Activated CD4-positive, alpha-beta T cell treated with anti-CD3 and anti-CD28 coated beads for 36 hours (primary cell): Measurements from ENCODE around the gene ZNF816. TPM values are rescaled to one million over a fixed set of nuclear protein-coding genes. Genes with fewer than 3 reads are reported as not detected.
"Not testable (repeated sequence)": the region's sequence is repeated elsewhere in the genome, so short reads cannot be mapped to it uniquely, and the experiment has no call there.

Source experiments
- ATAC-seq: fragments of 200-7000 bp; cut with Tn5 transposase; one replicate; pipeline ENCODE4 v1.10.0; 2021; ENCODE audit warnings: mild to moderate bottlenecking, moderate library complexity
- CTCF ChIA-PET: fragments of 350-600 bp; sonication (Branson Sonifier 250); formaldehyde crosslinking; loops from one replicate; lab custom pipeline; 2021; ENCODE audit warnings: antibody characterized with exemption; lab: Charles Lee
- POLR2A ChIA-PET: fragments of 350-600 bp; sonication (Branson Sonifier 250); formaldehyde crosslinking; loops from one replicate; lab custom pipeline; 2021; ENCODE audit warnings: antibody characterized with exemption, inconsistent platforms; lab: Charles Lee
- DNase-seq: peaks from one replicate; pipeline ENCODE4 v3.0.0-alpha.2; 2020
- H3K27ac Mint-ChIP-seq: one replicate; pipeline ENCODE4 v1.8.0; 2021; ENCODE audit warnings: mixed read lengths
- H3K27me3 Mint-ChIP-seq: one replicate; pipeline ENCODE4 v1.8.0; 2021; ENCODE audit warnings: mixed read lengths
- H3K36me3 Mint-ChIP-seq: one replicate; pipeline ENCODE4 v1.8.0; 2021; ENCODE audit warnings: low read depth, mixed read lengths
- H3K4me1 Mint-ChIP-seq: one replicate; pipeline ENCODE4 v1.8.0; 2021; ENCODE audit warnings: mixed read lengths
- H3K4me3 Mint-ChIP-seq: one replicate; pipeline ENCODE4 v1.8.0; 2021; ENCODE audit warnings: mild to moderate bottlenecking, moderate library complexity, mixed read lengths
- H3K9me3 Mint-ChIP-seq: one replicate; pipeline ENCODE4 v1.8.0; 2021; ENCODE audit warnings: low read depth, mixed read lengths
- intact Hi-C, 2 experiments: fragments of 100-400 bp; cut with DNase I in 1 of 2; cut with micrococcal nuclease in 1 of 2; formaldehyde crosslinking; loops; one replicate each; pipeline versions ENCODE4 v1.14.2 to v1.15.1; 2022 to 2024; cut with DNase I, micrococcal nuclease
- total RNA-seq, 2 experiments: library from RNA; stranded (reverse); gene quantifications; one replicate each; pipeline ENCODE4 v1.2.3, GENCODE V29; 2021

The ZNF816 gene
- total RNA-seq, 2 experiments from 2014 or later = 10.7 to 11.4 TPM

DNA sequence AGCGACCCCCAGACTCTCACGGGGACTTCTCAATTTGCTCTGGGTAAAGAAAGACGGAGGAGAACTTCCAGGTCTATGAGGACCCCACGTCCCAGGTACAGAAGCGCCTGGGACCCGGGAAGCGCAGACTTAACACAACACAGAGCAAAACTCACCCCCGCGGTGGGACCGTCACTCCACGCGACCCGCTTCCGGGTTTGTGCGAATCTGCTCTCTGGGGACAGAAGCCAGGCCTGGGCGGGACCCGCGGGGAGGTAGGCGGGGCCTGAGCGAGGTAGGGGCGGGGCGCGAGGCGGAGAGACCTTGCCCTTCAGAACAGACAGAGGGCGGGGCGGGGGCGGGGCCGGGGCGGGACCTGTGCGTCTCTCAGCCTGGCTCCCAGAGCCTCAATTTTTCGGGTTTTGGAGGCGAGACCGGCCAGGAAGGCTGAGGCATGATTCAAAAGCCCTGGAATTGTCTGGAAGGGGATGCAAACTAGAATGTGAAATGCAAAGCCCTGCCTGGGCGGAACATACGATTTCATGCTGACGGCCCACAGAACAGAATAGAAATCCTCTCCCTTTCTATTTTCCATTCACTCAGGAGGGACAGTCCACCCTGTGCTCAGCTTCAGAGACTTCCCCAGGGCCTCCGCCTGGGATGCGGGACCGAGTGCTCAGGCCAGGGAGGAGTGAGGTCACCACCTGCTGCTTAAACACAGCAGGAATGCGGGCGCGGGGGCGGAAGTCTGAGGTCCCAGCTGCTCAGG is 20.1 kb downstream of the ZNF816 start:
- Mint-ChIP-seq H3K4me1 (peaks cover 18% of the 10 kb centered on the region), H3K27ac (peak overlapping the region; percentile 91), H3K4me3 (peak overlapping the region; percentile 90), H3K36me3 (peaks cover 30% of the 10 kb centered on the region), H3K27me3 (no peaks in the 10 kb centered on the region), H3K9me3 (peaks cover 14% of the 10 kb centered on the region)
- intact Hi-C loops = loop anchor here (1.0 to 5.0 kb wide), 15 partner anchors 19 to 1240 kb away; partner anchors contain the start of genes ZNF816 (in 2 of the 2), ZNF160 (in 1 of the 2), ZNF28 (in 1 of the 2) and ZNF320 (in 1 of the 2)
- DNase-seq (peak; percentile 97), ATAC-seq (peak; percentile 99)
- ChIA-PET POLR2A (interaction anchor here (0.6 kb wide), 2 partner anchors 21 to 573 kb away, joined by 3 to 5 read pairs; partner anchors contain the start of gene ZNF880), CTCF (interaction anchor here (0.6 kb wide), 1 partner anchor 140 kb away, joined by 3 read pairs; no protein-coding TSS in a partner anchor)

DNA sequence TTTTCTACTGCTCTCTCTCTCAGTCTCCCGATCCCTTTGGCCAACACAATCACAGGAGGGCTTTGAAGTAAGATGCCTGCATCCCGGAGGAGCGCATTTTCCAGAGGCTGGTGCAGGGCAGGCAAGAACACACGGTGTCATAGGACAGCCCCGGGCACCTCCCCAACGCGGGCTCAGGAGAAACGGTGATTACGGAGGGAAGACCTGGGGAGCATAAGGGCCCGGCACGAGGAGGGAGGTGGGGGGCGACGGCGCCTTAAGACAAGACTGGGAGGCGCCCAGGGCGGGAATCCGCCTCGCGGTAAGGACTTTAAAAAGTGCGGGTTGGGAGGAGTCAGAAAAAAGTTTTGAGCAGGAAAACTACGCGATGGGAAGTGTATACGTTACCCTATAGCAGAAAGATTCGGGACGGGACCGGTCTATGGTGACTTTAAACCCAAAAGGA is 20.7 kb downstream of the ZNF816 start:
- ChIA-PET POLR2A (no interaction called here), CTCF (no interaction called here)
- Mint-ChIP-seq H3K27me3 (no peaks in the 10 kb centered on the region), H3K9me3 (peaks cover 15% of the 10 kb centered on the region), H3K27ac (peak overlapping the region; percentile 91), H3K4me1 (peaks cover 18% of the 10 kb centered on the region), H3K4me3 (peak overlapping the region; percentile 90), H3K36me3 (peaks cover 36% of the 10 kb centered on the region)
- intact Hi-C loops = loop anchor here (1.0 to 5.0 kb wide), 15 partner anchors 19 to 1240 kb away; partner anchors contain the start of genes ZNF320 (in 2 of the 2), ZNF816 (in 2 of the 2), ZNF160 (in 1 of the 2) and ZNF28 (in 1 of the 2)
- DNase-seq (peak; percentile 45), ATAC-seq (peak; percentile 52)

GRCh38 chr19:52941523-52941922 is 21.2 kb downstream of the ZNF816 start:
- ATAC-seq, POLR2A ChIA-PET, H3K27me3 Mint-ChIP-seq, CTCF ChIA-PET: not testable (repeated sequence)
- Mint-ChIP-seq H3K9me3 (peaks cover 19% of the 10 kb centered on the region), H3K4me3 (peak overlapping the region; percentile 90), H3K27ac (peak overlapping the region; percentile 91), H3K36me3 (peaks cover 41% of the 10 kb centered on the region), H3K4me1 (peaks cover 20% of the 10 kb centered on the region)
- intact Hi-C loops = loop anchor here (1.0 to 5.0 kb wide), 4 partner anchors 44 to 1239 kb away; partner anchors contain the start of genes ZNF320 (in 1 of the 2) and ZNF468 (in 1 of the 2)
- DNase-seq = peak; percentile 32

DNA sequence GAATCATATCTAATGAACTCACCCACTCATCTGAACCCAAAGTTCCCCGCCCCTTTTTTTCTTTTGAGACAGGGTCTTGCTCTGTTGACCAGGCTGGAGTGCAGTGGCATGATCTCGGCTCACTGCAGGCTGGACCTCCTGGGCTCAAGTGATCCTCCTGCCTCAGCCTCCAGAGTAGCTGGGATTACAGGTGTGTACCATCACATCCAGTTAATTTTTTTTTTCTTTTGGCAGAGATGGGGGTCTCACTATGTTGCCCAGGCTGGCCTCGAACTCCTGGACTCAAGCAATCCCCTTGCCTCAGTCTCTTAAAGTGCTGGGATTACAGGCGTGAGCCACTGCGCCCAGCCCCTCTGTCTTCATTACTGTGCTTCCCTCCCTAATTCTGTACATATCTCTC is 21.8 kb downstream of the ZNF816 start:
- H3K27me3 Mint-ChIP-seq, POLR2A ChIA-PET, ATAC-seq, DNase-seq, H3K27ac Mint-ChIP-seq: not testable (repeated sequence)
- Mint-ChIP-seq H3K36me3 (peaks cover 44% of the 10 kb centered on the region), H3K4me3 (peak overlapping the region; percentile 90), H3K4me1 (peaks cover 22% of the 10 kb centered on the region), H3K9me3 (peaks cover 20% of the 10 kb centered on the region)
- intact Hi-C loops = loop anchor here (1.0 to 5.0 kb wide), 4 partner anchors 44 to 1239 kb away; partner anchors contain the start of genes ZNF320 (in 1 of the 2) and ZNF468 (in 1 of the 2)
- CTCF ChIA-PET = interaction anchor here (0.6 kb wide), 1 partner anchor 431 kb away, joined by 3 read pairs; no protein-coding TSS in a partner anchor

- CTCF ChIA-PET = interaction anchor here (0.7 kb wide), 1 partner anchor 261 kb away, joined by 3 read pairs; no protein-coding TSS in a partner anchor
- Mint-ChIP-seq H3K36me3 (peaks cover 59% of the 10 kb centered on the region), H3K9me3 (peaks cover 20% of the 10 kb centered on the region), H3K27ac (peak overlapping the region; percentile 43), H3K4me1 (peaks cover 28% of the 10 kb centered on the region), H3K4me3 (no peak overlapping the region), H3K27me3 (no peaks in the 10 kb centered on the region)
- no peak for DNase-seq
- no peak for ATAC-seq
- POLR2A ChIA-PET = no interaction called here
- intact Hi-C loops = no loop called here
These were observed 23.9 kb downstream of the ZNF816 start for GRCh38 chr19:52938761-52939160.

GRCh38 chr19:52936954-52937325 is 25.7 kb downstream of the ZNF816 start:
- ChIA-PET POLR2A (no interaction called here), CTCF (no interaction called here)
- H3K36me3 Mint-ChIP-seq = peaks cover 75% of the 10 kb centered on the region
- intact Hi-C loops = no loop called here
- no peak overlapping the region for H3K4me3 Mint-ChIP-seq
- ATAC-seq = no peak
- peaks cover 28% of the 10 kb centered on the region for H3K4me1 Mint-ChIP-seq
- peak overlapping the region; percentile 19 for H3K27ac Mint-ChIP-seq
- peaks cover 30% of the 10 kb centered on the region for H3K9me3 Mint-ChIP-seq
- no peaks in the 10 kb centered on the region for H3K27me3 Mint-ChIP-seq
- DNase-seq = no peak

GRCh38 chr19:52936151-52936953 is 26.3 kb downstream of the ZNF816 start:
- ATAC-seq (no peak), DNase-seq (no peak)
- Mint-ChIP-seq H3K36me3 (peaks cover 72% of the 10 kb centered on the region), H3K27ac (no peak overlapping the region), H3K4me1 (peaks cover 22% of the 10 kb centered on the region), H3K27me3 (no peaks in the 10 kb centered on the region), H3K9me3 (peaks cover 30% of the 10 kb centered on the region), H3K4me3 (no peak overlapping the region)
- ChIA-PET POLR2A (no interaction called here), CTCF (no interaction called here)
- intact Hi-C loops = no loop called here

- Mint-ChIP-seq H3K36me3 (peaks cover 72% of the 10 kb centered on the region), H3K9me3 (peaks cover 30% of the 10 kb centered on the region), H3K4me1 (peaks cover 18% of the 10 kb centered on the region), H3K4me3 (no peak overlapping the region), H3K27me3 (no peaks in the 10 kb centered on the region), H3K27ac (no peak overlapping the region)
- POLR2A ChIA-PET = no interaction called here
- ATAC-seq (peak; percentile 30), DNase-seq (peak; percentile 31)
- intact Hi-C loops = no loop called here
- CTCF ChIA-PET = no interaction called here
These were observed 27.2 kb downstream of the ZNF816 start for GRCh38 chr19:52935434-52935833.

DNA sequence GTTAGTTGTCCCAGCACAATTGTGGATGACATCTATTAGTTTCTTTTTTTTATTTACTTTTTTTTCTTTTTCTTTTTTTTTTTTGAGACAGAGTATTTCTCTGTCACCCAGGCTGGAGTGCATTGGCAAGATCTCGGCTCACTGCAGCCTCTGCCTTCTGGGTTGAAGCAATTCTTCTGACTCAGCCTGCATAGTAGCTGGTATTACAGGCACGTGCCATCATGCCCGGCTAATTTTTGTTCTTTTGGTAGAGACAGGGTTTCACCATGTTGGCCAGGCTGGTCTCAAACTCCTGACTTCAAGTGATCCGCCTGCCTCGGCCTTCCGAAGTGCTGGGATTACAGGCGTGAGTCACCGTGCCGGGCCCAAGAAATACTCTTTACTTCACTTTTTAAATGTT is 38.0 kb downstream of the ZNF816 start:
- peaks cover 23% of the 10 kb centered on the region for H3K4me1 Mint-ChIP-seq
- intact Hi-C loops = loop anchor here in 1 of 2 experiments (5.0 kb wide), 3 partner anchors 137 to 677 kb away; partner anchors contain the start of genes ZNF600 and ZNF813
- POLR2A ChIA-PET, H3K9me3 Mint-ChIP-seq, DNase-seq, ATAC-seq, H3K27me3 Mint-ChIP-seq, CTCF ChIA-PET, H3K27ac Mint-ChIP-seq, H3K4me3 Mint-ChIP-seq: not testable (repeated sequence)
- H3K36me3 Mint-ChIP-seq = peaks cover 36% of the 10 kb centered on the region

DNA sequence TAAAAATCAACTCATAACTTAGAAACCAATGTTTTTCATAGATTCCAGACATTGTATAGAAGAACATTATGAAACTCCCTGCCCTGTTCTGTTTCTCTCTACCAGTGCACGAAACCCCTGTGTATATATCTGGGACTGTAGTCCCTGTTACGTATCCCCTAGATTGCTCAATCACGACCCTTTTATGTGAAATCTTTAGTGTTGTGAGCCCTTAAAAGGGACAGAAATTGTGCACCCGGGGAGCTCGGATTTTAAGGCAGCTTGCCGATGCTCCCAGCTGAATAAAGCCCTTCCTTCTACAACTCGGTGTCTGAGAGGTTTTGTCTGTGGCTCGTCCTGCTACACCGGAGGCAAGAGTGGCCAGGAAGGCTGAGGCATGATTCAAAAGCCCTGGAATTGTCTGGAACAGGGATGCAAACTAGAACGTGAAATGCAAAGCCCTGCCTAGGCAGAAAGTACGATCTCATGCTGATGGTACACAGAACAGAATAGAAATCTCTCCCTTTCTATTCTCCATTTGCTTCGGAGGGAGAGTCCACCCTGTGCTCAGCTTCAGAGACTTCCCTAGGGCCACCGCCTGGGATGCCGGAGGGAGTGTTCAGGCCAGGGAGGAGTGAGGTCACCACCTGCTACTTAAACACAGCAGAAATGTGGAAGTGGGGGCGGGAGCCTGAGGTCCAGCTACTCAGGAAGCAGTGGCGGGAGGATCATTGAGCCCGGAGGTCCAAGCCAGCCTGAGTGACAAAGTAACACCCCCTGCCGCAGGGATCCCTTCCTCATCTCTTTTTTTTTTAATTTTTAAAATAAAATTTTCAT is 38.7 kb downstream of the ZNF816 start:
- ATAC-seq (no peak), DNase-seq (no peak)
- peaks cover 23% of the 10 kb centered on the region for H3K4me1 Mint-ChIP-seq
- H3K9me3 Mint-ChIP-seq = peaks cover 2% of the 10 kb centered on the region
- peaks cover 30% of the 10 kb centered on the region for H3K36me3 Mint-ChIP-seq
- intact Hi-C loops = loop anchor here (1.0 to 5.0 kb wide), 12 partner anchors 18 to 677 kb away; partner anchors contain the start of genes ZNF320 (in 2 of the 2), ZNF347 (in 1 of the 2), ZNF468 (in 1 of the 2) and ZNF600 (in 1 of the 2)
- no peak overlapping the region for H3K27ac Mint-ChIP-seq
- peak overlapping the region; percentile 89 for H3K4me3 Mint-ChIP-seq
- ChIA-PET POLR2A (no interaction called here), CTCF (no interaction called here)
- no peaks in the 10 kb centered on the region for H3K27me3 Mint-ChIP-seq
